NCI-H146 treated with DMSO at 0.1 percent for 48 hours (cell line): ENCODE measurements around the gene SSC5D.

Experiments used
- DNase-seq: peaks from one replicate; lab custom pipeline; 2025; ENCODE audit not compliant: unreplicated experiment; lab: John Stamatoyannopoulos, UW

Gene SSC5D

GRCh38 chr19:55454787-55455243 is 33.4 kb upstream of the SSC5D start:
- DNase-seq: peak; percentile 26

- no peak for DNase-seq
These were observed 32.5 kb upstream of the SSC5D start for GRCh38 chr19:55455576-55456235.

GRCh38 chr19:55456347-55456746 is 31.9 kb upstream of the SSC5D start:
- no peak for DNase-seq

GRCh38 chr19:55457683-55458457 is 30.4 kb upstream of the SSC5D start:
- no peak for DNase-seq

- DNase-seq: no peak
These were observed 28.7 kb upstream of the SSC5D start for GRCh38 chr19:55459551-55459949.

- no peak for DNase-seq
These were observed 28.1 kb upstream of the SSC5D start for GRCh38 chr19:55459950-55460657.

GRCh38 chr19:55460670-55461258 is 27.5 kb upstream of the SSC5D start:
- DNase-seq: peak; percentile 73

GRCh38 chr19:55461259-55461973 is 26.8 kb upstream of the SSC5D start, which contains the start of gene ISOC2:
ISOC2 (minus strand) TSS chr19:55461642; CDS start chr19:55456486, 5,156 bp downstream.
- peak; percentile 99 for DNase-seq

GRCh38 chr19:55461974-55462626 is 26.1 kb upstream of the SSC5D start:
- DNase-seq: no peak

- no peak for DNase-seq
These were observed 25.5 kb upstream of the SSC5D start for GRCh38 chr19:55462722-55463121.

GRCh38 chr19:55463583-55464031 is 24.6 kb upstream of the SSC5D start:
- DNase-seq: no peak

GRCh38 chr19:55464039-55464661 is 24.1 kb upstream of the SSC5D start:
- no peak for DNase-seq

- peak; percentile 38 for DNase-seq
These were observed 23.6 kb upstream of the SSC5D start, which contains the start of gene C19orf85 for GRCh38 chr19:55464662-55465054. C19orf85 (minus strand) TSS chr19:55464751; CDS start chr19:55464554, 197 bp downstream.

- DNase-seq: no peak
These were observed 22.6 kb upstream of the SSC5D start for GRCh38 chr19:55465460-55466240.

GRCh38 chr19:55466241-55466614 is 22.0 kb upstream of the SSC5D start:
- no peak for DNase-seq

- no peak for DNase-seq
These were observed 20.8 kb upstream of the SSC5D start for GRCh38 chr19:55467236-55468053.

- DNase-seq: no peak
These were observed 20.2 kb upstream of the SSC5D start for GRCh38 chr19:55468054-55468393.

- peak; percentile 65 for DNase-seq
These were observed 17.0 kb upstream of the SSC5D start for GRCh38 chr19:55471266-55471665.
